UCSD-AML1 (cell line): Measurements from ENCODE around the gene SLC39A11.
"Not testable (repeated sequence)": the region's sequence is repeated elsewhere in the genome, so short reads cannot be mapped to it uniquely, and the experiment has no call there.

ENCODE experiments used
- DNase-seq: peaks from one replicate; lab custom pipeline; 2025; ENCODE audit not compliant: unreplicated experiment; lab: John Stamatoyannopoulos, UW

SLC39A11 gene

DNA sequence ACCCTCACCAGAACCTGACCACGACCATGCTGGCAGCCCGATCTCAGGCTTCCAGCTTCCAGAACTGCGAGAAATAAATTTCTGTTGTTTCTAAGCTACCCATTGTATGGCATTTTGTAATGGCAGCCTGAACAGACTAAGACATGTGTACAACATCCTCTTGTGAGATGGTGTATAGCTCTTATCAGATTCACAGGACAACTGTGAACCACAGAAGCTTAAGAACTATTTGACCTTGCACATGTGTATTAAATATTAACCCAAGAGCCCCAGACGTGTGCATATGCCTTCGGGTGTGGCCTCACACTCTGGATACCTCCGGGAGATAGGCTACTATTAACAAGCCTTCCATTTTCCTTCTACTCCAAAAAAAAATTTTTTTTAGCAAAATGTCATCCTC is 248.9 kb downstream of the SLC39A11 start:
- DNase-seq: no peak

DNA sequence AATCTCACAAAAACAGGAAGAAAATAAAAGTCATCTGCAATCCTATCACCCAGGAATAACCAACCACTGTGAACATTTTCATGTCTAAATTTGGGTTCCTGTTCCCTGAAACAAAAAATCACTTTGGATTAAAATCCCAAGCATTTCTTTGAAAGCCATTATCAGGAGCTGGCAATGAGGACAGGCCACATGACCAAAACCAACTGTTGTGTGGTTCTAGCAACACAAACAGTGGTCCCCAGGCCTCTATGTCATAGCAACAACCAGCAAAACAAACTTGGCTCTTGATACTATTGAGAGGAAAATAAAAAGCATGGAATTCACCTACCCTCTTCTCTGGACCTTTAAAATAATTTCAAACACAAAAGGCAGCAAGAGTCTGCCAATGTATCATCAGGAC is 252.5 kb downstream of the SLC39A11 start:
- DNase-seq: no peak

DNA sequence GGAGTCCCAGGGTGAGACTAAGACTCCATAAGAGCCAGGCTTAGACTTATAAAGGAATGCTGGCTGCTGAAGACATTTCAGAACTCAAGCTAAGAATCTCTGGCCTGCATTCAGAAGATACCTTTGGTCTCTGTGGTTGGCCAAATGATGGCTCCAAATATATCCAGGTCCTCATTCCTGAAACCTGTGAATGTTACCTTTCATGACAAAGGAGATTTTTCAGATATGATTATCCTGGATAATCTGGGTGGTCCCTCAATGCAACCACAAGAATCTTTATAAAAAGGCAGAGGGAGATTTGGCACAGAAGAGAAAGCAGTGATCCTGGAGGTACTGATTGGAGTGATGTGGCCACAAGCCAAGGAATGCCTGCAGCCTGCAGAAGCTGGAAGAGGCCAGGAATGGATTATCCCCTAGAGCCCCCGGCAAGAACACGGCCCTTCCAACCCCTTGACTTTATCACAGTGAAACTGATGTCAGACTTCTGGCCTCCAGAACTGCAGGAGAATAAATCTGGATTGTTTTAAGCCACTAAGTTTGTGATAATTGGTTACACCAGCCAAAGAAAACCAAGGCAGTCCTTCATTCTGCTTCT is 253.3 kb downstream of the SLC39A11 start:
- DNase-seq: no peak

DNA sequence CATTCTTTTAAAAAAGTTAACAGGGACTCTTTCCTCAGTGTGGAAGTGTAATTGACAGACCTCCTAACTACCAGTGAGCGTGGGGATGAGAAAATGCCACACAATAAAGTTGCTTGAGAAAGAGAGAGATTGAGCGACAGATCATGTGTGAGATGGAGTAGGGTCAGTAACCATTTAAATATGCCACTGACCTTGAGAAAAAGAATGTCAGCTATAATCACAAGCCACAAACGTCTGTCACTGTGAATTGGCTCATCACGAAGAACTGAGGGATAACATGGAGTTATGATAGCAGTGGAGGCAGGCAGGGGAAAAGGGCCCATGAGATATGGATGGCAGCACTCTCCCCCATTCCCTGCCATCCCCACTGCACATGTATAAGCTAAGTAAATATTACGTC is 253.9 kb downstream of the SLC39A11 start:
- DNase-seq: no peak

DNA sequence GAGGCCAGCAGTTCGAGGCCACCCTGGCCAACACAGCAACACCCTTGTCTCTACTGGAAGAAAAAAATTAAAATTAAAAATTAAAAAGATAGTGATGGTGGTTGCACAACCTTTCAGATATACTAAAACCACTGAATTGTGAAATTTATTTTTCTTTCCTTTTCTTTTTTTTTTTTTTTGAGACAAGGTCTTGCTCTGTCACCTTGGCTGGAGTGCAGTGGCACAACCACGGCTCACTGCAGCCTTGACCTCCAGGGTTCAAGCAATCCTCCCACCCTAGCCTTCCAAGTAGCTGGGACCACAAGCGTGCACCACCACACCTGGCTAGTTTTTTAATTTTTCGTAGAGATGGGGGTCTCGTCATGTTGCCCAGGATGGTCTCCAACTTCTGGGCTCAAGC is 254.4 kb downstream of the SLC39A11 start:
- no peak for DNase-seq

DNA sequence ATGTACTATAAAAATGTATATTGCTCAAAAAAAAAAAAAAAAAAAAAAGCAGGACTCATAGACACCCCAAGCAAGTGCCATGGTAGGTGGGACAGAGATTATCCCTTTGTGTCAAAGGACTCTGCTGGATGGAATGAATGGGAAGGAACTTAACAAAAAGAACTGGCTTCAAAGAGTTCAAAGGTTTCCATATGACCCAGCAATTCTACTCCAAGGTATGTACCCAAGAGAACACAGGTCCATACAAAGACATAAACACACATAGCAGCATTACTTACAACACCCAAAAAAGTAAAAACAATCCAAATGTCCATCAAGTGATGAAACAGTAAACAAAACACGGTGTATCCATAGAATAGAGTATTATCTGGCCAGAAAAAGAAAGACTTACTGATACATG is 255.2 kb downstream of the SLC39A11 start:
- no peak for DNase-seq

DNA sequence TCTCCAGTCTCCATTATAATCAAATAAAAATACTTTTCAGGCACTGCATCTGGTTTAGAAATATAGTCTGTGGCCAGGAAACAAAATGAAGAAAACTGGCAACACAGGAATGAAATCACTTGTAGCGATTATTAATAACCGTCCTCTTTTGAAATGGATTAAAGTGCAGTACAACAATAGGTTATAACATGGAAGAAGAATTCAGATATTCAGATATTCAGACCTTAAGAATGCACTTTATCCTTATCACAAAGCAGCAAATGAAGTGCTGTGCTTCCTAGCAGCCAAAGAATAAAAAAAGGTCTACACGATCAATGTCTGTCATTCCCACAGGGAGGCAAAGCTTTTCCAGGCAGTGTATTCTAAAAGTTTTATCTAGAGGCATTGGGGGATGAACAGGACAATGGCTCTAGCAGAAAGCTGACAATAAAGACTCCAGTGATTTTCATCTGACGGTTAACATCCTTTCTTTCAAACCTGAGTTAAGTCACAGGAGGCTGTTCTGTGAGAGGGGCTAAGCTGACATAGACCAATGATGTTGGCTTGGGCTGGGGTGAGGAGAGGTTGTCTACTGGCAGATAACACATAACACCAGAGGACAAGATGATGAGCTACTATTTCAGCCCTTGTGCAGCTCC is 259.2 kb downstream of the SLC39A11 start:
- DNase-seq: no peak

DNA sequence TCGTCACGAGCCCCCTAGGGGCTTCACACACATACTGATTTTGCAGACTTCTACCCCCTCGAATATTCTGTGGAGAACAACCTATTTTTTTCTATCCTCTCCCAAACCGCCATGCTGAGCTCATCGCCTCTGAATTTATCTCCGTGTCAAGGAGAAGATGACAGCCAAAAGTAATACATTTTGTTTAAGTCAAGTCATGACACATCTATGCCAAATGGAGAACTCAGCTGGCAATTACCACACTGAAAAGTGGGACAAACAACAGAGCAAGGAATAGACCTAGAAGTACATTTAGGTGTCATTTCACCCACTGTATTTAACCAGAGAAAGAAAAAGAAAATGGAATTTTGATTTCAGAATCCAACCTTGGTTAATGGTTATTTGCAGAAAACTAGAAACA is 260.2 kb downstream of the SLC39A11 start:
- no peak for DNase-seq

DNA sequence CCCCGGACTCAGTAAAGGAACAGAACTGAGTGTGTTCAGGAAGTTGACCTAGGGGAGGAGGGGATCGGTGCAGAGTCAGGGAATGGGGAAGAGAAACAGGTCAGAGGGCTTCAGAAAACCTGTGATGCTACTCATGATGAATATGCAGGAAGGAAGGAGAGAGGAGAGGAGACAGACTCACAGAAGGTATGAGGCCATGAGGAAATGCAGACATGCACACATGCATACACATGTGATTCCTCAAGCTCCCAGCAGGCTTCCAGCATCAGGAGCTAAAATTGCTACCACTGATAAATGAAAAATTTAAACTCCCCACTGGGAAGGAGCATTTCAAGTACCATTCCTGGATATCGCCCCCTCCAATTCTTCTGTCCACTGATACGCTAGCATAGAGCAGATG is 262.6 kb downstream of the SLC39A11 start:
- DNase-seq: no peak

DNA sequence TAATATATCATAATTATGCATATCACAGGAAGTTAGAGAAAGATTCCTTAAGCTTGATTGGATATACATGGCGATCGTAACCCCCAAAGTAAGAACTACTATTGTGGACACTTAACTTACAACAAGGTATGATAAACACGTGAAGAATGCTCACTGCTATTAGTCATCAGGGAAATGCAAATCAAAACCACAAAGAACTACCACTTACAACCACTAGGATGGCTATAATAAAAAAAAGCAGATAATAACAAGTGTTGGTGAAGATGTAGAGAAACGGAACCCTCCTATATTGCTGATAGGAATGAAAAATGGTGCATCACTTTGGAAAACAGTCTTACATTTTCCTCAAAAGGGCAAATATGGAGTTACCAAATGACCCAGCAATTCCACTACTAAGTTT is 265.9 kb downstream of the SLC39A11 start:
- DNase-seq: no peak

DNA sequence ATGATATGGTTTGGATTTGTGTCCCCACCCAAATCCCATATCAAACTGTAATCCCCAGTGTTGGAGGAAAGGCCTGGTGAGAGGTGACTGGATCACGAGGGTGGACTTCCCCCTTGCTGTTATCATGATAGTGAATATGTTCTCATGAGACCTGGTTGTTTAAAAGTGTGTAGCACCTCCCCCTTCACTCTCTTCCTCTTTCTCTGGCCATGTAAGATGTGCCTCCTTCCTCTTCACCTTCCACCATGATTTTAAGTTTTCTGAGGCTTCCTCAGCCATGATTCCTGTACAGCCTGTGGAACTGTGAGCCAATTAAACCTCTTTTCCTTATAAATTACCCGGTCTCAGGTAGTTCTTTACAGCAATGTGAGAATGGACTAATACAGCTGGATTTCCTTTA is 266.4 kb downstream of the SLC39A11 start:
- not testable (repeated sequence) for DNase-seq

DNA sequence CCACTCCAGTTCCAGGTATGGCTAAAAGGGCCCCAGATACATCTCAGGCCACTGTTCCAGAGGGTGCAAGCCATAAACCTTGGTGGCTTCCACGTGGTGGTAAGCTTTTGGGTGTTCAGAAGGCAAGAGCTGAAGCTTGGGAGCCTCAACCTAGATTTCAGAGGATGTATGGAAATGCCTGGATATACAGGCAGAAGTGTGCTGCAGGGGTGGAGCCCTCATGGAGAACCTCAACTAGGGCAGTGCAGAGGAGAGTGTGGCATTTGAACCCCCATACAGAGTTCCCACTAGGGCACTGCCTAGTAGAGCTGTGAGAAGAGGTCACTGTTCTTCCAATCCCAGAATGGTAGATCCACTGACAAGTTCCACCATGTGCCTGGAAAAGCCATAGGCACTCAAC is 267.3 kb downstream of the SLC39A11 start:
- DNase-seq: no peak

DNA sequence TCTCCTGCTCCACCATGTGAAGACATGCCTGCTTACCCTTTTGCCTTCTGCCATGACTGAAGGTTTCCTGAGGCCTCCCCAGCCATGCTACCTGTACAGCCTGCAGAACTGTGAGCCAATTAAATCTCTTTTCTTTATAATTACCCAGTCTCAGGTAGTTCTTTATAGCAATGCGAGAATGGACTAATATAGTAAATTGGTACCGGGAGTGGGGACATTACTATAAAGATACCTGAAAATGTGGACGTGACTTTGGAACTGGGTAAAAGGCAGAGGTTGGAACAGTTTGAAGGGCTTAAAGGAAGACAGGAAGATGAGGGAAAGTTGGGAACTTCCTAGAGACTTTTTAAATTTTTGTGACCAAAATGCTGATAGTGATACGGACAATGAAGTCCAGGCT is 268.2 kb downstream of the SLC39A11 start:
- DNase-seq: not testable (repeated sequence)

DNA sequence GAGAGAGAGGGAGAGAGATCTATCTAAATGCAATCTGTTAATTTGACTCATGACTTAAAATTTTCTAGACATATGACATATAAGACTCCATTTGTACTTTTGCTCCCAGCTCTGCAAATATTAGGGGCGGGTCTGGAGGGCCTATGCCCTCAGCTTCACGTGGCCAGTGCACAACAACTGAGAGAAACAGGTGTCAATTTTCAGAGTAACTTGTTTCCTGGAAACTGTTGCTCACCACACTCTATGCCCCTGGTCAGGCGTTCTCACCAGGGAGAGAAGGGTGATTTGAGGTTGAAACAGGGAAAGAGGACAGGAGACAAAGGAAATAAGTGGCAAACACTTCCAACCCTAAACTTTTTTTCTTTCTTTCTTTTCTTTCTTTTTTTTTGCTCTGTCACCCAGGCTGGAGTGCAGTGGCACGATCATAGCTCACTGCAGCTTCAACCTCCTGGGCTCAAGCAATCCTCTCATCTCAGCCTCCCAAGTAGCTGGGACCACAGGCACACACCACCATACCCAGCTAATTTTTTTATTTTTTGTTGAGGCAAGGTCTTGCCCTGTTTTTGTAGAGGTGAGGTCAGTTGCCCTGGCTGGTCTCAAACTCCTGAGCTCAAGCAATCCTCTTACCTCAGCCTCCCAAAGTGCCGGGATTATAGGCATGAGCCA is 270.0 kb downstream of the SLC39A11 start:
- no peak for DNase-seq

DNA sequence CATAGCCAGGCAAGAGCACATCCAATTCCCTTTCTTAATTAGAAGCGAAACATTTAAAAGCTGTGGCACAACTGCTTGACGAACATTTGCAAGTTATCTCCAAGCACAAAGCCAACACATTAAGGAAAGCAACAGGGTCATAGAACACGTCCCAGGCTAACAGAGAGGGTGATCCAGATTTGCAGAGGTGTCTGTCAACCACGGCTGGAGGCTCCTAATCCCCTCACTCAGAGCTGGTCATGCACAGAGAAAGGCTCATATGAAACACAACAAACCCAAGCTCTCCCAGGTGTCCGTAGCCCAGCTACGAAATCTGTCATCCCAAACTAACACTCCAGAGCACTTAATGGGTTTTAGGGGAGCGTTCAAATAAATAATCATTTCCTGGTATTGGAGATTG is 276.1 kb downstream of the SLC39A11 start:
- DNase-seq: no peak

DNA sequence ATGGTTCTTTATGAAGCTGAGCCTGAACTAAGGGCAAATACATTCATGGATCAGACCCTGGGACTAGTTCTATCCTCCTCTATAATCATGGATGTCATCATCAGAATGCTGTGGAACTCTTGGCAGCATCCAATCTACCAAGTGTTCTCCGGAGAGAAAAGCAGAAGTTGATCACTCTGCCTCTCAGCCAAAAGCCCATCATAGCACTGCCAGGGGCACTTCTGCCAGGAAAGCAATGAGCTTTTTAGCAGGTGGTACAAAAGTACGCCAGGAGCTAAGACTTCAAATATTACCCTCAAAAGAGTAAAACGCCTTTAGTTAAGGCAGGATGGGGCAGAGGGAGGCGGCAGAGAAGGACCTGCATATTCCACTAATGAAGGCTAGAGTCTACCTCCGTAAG is 279.0 kb downstream of the SLC39A11 start:
- DNase-seq: no peak

DNA sequence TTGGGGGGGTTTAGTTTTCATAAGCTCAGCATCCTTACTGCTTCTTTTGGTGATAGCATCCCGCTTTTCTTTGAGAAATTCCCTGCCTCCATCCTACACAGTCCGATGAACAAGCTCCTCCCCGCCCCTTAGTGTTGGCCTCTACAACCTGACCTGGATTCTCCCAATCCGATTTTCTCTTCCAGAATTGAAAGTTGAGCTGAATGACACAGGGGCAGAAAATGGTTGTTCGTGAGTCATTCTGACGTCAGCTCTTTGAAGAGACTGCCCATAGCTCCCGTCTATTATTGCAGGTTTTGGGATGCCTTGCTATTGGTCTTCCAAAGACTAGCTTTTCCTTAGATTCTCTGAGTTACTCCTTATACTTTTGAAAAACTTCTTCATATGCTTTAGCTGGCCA is 279.7 kb downstream of the SLC39A11 start:
- DNase-seq: no peak

DNA sequence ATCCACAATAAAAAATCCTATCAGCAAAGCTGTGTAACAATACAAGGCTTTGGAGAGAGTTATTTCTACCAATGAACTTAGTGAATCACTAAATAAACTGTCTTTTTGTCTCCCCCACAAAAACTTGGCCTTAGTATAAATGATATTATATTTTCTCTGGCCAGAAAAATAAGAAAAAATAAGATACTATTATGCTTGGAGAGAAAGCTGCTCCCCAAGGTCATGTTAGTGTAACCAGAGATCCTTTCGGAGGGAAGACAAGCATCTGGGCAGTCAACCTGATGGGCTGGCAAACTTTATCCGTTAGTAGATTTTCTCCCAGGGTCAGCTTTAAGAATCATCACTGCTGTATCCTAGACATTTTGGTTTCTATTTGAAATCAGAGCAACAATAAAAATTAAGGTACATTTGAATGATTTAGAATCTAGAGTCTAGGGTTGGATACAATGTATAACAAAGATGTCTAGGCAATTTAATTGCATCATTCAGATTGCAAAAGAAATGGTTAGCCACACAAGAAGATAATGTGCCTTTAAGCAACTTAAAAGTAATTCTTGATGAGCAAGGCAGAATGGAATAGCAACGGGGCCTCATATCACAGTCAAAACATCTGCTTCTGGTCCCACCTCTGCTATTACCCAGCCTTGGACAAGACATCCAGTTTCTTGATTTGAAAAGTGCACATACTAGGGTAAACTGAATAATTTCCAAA is 280.4 kb downstream of the SLC39A11 start:
- no peak for DNase-seq

DNA sequence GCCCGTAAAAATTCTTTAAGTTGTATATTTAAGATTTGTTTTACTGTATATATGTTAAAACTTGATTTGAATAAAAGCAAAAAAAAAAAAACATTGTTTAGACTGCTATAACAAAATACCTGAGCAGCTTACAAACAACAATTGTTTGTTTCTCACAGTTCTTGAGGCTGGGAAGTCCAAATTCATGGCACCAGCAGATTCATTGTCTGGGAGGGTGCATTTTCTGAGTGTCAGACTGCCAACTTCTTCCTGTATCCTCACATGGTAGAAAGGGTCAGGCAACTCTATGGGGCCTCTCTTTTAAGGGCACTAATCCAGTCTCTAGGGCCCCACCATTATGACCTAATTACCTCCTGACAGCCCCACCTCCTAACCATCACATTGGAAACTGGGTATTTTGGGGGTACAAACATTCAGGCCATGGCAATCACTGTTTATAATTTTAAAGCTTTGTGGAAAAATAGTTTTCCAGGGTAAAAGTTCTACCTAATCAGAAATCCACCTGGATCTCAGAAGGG is 281.4 kb downstream of the SLC39A11 start:
- DNase-seq: no peak

DNA sequence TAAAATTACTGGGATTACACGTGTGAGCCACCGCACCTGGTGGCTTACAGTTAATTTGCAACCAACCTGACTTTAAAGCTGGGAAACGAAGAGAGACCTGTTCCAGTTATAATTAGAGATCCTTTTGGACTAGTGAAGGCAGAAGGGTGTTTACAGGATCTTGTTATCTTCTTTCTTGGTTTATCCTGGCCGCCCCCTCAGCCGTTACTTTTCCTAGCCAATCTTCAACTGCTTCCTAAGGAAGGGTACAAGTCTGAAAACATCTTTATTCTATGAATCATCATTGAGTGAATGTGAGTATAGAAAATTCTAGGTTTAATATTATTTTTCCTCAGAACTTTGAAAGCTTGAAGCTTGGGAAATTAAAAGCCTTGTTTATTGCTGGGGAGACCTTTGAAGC is 286.5 kb downstream of the SLC39A11 start:
- no peak for DNase-seq

DNA sequence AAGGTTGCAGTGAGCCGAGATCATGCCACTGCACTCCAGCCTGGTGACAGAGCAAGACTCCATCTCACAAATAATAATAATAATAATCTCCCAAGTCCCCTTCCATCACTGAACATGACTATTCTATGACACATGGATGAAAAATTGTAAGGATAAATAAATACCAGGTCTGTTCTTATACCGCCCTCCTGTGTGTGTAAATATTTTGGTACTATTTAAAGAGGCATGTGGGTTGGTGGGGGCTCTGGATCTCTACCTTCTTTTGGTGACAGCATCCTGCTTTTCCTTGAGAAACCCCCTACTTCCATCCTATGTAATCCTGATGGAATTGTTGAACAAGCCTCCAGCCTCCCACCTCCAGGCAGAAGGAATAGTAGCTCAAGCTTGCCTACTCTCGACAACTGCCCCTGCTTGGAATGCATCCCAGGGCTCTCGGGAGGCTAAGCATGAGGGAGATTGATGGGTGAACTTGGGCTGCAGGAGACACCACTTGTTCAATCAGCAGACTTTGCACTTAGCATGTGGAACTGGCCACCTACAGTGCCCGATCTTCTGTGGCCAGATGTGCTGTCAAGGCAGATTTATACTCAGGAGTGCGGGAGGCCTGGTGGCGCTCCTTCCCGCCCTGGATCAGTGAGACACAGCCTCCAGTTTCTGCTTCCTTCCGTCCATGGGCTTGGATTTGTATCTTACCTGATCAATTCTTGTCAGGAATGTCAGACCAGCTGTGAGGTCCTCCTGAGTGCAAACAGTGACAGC is 287.4 kb downstream of the SLC39A11 start:
- no peak for DNase-seq
